ENCODE results near the gene TM9SF1. TPM values are rescaled to one million over a fixed set of nuclear protein-coding genes. Genes with fewer than 3 reads are reported as not detected.

Gene TM9SF1
- total and polyA plus RNA-seq, 9 of the 15 experiments (the other 6 are each of a cell fraction or from before 2014, with no cell fraction given): 5.3 to 20.3 (median 11.8) TPM

- TF ChIP-seq ZNF175 (CRISPR knock-in tag; IDR thresholded peaks at IDR 0.05; ENCODE audit: low read depth) (no peak), POLR2H (tag; IDR thresholded peaks at IDR 0.05; ENCODE audit: low read depth) (no peak), DPF2 (IDR thresholded peaks at IDR 0.05) (no peak), MED1 (CRISPR knock-in tag; IDR thresholded peaks at IDR 0.05; ENCODE audit: borderline replicate concordance) (no peak), GABPA (tag; conservative IDR thresholded peaks at IDR 0.05; ENCODE audit: low read depth) (0 out of 2 replicates have a peak, but pooled peaks have one; percentile 42), TCF15 (CRISPR knock-in tag; IDR thresholded peaks at IDR 0.05) (no peak), CHD2 (IDR thresholded peaks at IDR 0.05; ENCODE audit: low read depth, low read length) (no peak), SUPT5H (IDR thresholded peaks at IDR 0.05) (peak; percentile 81), XRCC3 (IDR thresholded peaks at IDR 0.05) (no peak), HEY1 (CRISPR knock-in tag; IDR thresholded peaks at IDR 0.05; ENCODE audit: borderline replicate concordance) (no peak), HOXB6 (CRISPR knock-in tag; IDR thresholded peaks at IDR 0.05; ENCODE audit: borderline replicate concordance) (no peak), GABPB1 (CRISPR knock-in tag; IDR thresholded peaks at IDR 0.05) (peak; percentile 60; the same call in 1 of the 2 replicates), NFE2 (IDR thresholded peaks at IDR 0.05; ENCODE audit: low read depth) (no peak), PATZ1 (CRISPR knock-in tag; IDR thresholded peaks at IDR 0.05; ENCODE audit: borderline replicate concordance) (no peak), RAD21 (CRISPR knock-in tag; conservative IDR thresholded peaks at IDR 0.05 in 1 of 2, IDR thresholded peaks at IDR 0.05 in 1 of 2) (peak; percentile 50 to 61), FOXO4 (CRISPR knock-in tag; IDR thresholded peaks at IDR 0.05) (no peak), DLX4 (CRISPR knock-in tag; IDR thresholded peaks at IDR 0.05) (no peak), RBM22 (IDR thresholded peaks at IDR 0.05; ENCODE audit: low read depth, low read length, poor library complexity, severe bottlenecking) (peak; percentile 58), ZBTB9 (CRISPR knock-in tag; IDR thresholded peaks at IDR 0.05) (no peak), TGIF2 (CRISPR knock-in tag; IDR thresholded peaks at IDR 0.05) (no peak), ZNF239 (CRISPR knock-in tag; IDR thresholded peaks at IDR 0.05) (no peak), ZNF589 (CRISPR knock-in tag; IDR thresholded peaks at IDR 0.05; ENCODE audit: low read depth) (no peak), ZNF707 (CRISPR knock-in tag; conservative IDR thresholded peaks at IDR 0.05) (no peak)
These were observed 20.5 kb upstream of the TM9SF1 start, which contains the start of gene MDP1 (continued) for GRCh38 chr14:24215495-24216344.
